ENCODE measurements around the gene PDE1A.
A peak's percentile ranks its signal among the peaks of the same experiment; 100 is the strongest.
"Not testable (repeated sequence)": the region's sequence is repeated elsewhere in the genome, so short reads cannot be mapped to it uniquely, and the experiment has no call there.

The PDE1A gene

DNA sequence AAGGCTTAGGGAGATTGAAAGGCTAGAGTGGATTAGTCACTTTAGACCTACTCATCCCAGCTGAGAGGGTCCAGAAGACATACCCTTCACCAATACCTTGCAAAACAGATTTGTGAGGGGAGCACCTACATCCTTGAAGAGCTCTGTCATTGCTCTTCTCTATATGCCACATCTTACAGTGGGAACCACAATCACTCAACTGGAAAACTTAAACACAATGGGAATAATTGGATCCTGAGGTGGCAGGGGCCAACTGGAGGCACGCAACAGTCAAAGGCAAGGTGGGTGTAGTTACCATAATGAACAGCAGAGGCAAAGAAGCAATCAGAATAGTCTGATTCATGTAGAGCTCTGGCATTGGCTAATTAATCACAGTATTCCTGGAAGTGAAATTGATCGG lies 35.4 kb downstream of the PDE1A start:
- TF ChIP-seq, protein P1, sequence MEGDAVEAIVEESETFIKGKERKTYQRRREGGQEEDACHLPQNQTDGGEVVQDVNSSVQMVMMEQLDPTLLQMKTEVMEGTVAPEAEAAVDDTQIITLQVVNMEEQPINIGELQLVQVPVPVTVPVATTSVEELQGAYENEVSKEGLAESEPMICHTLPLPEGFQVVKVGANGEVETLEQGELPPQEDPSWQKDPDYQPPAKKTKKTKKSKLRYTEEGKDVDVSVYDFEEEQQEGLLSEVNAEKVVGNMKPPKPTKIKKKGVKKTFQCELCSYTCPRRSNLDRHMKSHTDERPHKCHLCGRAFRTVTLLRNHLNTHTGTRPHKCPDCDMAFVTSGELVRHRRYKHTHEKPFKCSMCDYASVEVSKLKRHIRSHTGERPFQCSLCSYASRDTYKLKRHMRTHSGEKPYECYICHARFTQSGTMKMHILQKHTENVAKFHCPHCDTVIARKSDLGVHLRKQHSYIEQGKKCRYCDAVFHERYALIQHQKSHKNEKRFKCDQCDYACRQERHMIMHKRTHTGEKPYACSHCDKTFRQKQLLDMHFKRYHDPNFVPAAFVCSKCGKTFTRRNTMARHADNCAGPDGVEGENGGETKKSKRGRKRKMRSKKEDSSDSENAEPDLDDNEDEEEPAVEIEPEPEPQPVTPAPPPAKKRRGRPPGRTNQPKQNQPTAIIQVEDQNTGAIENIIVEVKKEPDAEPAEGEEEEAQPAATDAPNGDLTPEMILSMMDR (conservative IDR thresholded peaks at IDR 0.05; ENCODE audit: low read depth, low read length): no peak
- no peak for DNase-seq (ENCODE audit: low read depth)
- H3K4me3 ChIP-seq (ENCODE audit: low read depth, low read length): no peak overlapping the region

DNA sequence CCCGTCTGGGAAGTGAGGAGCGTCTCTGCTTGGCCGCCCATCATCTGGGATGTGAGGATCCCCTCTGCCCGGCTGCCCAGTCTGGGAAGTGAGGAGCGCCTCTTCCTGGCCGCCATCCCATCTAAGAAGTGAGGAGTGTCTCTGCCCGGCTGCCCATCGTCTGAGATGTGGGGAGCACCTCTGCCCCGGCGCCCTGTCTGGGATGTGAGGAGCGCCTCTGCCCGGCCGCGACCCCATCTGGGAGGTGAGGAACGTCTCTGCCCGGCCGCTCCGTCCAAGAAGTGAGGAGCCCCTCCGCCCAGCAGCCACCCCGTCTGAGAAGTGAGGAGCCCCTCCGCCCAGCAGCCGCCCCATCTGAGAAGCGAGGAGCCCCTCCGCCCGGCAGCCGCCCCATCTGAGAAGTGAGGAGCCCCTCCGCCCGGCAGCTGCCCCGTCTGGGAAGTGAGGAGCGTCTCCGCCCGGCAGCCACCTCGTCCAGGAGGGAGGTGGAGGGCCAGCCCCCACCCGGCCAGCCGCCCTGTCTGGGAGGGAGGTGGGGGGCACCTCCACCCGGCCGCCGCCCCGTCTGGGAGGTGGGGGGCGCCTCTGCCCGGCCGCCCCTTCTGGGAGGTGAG lies 40.5 kb downstream of the PDE1A start:
- not testable (repeated sequence) for H3K4me3 ChIP-seq (ENCODE audit: low read depth, low read length); DNase-seq (ENCODE audit: low read depth)

DNA sequence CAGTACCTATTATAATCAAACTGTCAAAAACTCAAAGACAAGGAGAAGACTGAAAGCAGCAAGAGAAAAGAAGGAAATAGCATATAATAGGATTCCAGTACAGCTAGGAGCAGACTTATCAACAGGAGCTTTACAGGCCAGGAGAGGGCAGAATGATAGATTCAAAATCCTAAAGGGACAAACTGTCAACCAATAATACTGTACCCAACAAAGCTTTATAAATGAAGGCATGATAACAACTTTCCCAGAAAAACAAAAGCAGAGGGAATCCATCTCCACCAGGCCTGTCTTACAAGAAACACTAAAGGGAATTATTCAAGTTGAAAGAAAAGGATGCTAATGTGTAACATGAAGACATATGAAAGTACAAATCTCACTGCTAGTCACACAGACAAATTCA lies 42.0 kb downstream of the PDE1A start:
- no peak for DNase-seq (ENCODE audit: low read depth)
- no peak overlapping the region for H3K4me3 ChIP-seq (ENCODE audit: low read depth, low read length)
- TF ChIP-seq, protein P1 (conservative IDR thresholded peaks at IDR 0.05; ENCODE audit: low read depth, low read length): no peak

DNA sequence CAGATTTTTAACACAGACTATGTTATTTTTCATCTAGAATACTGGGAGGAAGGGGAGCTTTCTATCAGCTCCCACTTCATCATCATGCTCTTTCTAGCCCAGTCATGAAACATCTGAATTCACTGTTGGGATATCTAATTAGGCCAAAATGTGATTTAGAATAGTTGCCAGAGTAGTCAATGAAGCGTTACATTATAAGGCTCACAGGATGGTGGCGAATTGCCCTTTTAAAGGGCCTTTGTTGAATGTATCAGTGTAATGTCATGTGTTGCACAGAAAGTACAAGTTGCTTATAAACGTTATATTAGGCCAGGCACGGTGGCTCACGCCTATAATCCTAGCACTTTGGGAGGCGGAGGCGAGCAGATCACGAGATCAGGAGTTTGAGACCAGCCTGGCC lies 45.6 kb downstream of the PDE1A start:
- DNase-seq (ENCODE audit: low read depth): no peak
- H3K4me3 ChIP-seq (ENCODE audit: low read depth, low read length): no peak overlapping the region
- TF ChIP-seq, protein P1 (conservative IDR thresholded peaks at IDR 0.05; ENCODE audit: low read depth, low read length): no peak

DNA sequence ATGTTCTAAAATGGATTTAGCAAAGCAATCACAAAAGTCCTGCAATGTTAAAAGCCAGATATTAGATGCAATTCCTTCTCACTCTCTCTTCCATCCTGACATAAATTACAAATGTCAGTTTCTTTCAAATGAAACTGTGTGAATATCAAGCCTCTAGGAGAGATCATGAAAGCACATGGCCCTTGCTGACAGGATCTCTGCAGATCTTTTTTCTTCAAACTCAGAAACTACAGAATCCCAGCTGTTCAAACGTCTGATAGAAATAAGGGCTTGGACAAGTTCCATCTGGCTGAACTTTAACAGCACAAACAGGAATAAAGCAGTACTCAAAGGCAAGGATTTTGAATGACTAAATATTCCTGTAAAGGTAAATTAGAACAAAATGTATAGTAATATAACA lies 47.6 kb downstream of the PDE1A start:
- DNase-seq (ENCODE audit: low read depth): peak; percentile 90
- TF ChIP-seq, protein P1 (conservative IDR thresholded peaks at IDR 0.05; ENCODE audit: low read depth, low read length): no peak

DNA sequence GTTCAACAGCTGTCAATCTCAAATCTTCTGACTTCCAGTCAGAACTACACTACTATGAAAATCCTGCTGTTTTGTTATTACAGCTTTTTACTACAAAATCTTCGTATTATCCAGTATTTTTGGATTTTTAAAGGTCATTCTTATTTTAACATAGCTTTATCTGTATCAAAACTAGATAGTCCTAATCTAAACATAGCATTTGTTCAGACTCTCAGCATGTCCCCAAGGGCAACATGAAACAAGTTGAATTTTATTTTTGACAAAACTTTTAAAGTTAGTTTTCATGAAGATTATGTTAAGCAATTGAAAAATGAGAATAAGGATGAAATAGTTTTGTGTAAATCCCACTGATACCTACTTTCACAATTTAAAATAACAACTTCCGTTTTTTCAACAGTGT lies 48.1 kb downstream of the PDE1A start:
- no peak overlapping the region for H3K4me3 ChIP-seq (ENCODE audit: low read depth, low read length)
- TF ChIP-seq, protein P1 (conservative IDR thresholded peaks at IDR 0.05; ENCODE audit: low read depth, low read length): no peak
- DNase-seq (ENCODE audit: low read depth): peak; percentile 9

More for the DNA sequence above, 47.6 kb downstream of the PDE1A start:
- H3K4me3 ChIP-seq (ENCODE audit: low read depth, low read length): no peak overlapping the region

DNA sequence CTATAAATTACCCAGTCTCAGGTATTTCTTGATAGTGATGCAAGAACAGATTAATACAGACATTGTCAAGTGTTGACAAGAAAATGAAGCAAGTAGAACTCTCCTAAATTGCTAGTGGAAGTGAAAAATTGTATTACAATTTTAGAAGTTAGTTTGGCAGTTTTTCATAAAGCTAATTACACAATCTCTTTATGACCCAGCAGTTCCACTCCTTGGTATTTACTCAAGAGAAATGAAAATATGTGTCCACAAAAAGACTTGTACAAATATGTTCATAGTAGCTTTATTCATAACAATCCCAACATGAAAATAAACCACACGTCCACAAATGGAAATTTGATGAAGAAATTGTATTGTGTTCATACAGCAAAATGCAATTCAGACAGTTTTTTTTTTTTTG lies 49.4 kb downstream of the PDE1A start:
- DNase-seq (ENCODE audit: low read depth): peak; percentile 50
- no peak overlapping the region for H3K4me3 ChIP-seq (ENCODE audit: low read depth, low read length)
- TF ChIP-seq, protein P1 (conservative IDR thresholded peaks at IDR 0.05; ENCODE audit: low read depth, low read length): no peak
